GM23338 (cell line): Measurements from ENCODE around the gene SLIT1. TPM values are rescaled to one million over a fixed set of nuclear protein-coding genes. Genes with fewer than 3 reads are reported as not detected.

ENCODE experiments used
- ATAC-seq: fragments of 200-7000 bp; cut with Tn5 transposase; 3 replicates; pipeline ENCODE4 v1.9.1; 2020
- DNase-seq: peaks from one replicate; pipeline ENCODE4 v3.0.0-alpha.2; 2015; ENCODE audit warnings: low spot score
- H2AFZ ChIP-seq: fragments of 200-600 bp; sonication (generic); 2 replicates; pipeline ENCODE4 v1.8.0; 2016; ENCODE audit warnings: antibody characterized with exemption, mild to moderate bottlenecking, moderate library complexity
- H3F3A ChIP-seq: fragments of 200-600 bp; sonication (generic); replicated peaks from 2 replicates; pipeline ENCODE4 v1.8.0; 2017; ENCODE audit warnings: antibody characterized with exemption, mixed run types, low read depth
- H3K27ac ChIP-seq: fragments of 200-600 bp; sonication (generic); 2 replicates; pipeline ENCODE4 v1.6.1; 2016; ENCODE audit warnings: low read depth
- H3K27me3 ChIP-seq: fragments of 200-600 bp; sonication (generic); 2 replicates; pipeline ENCODE4 v1.8.0; 2016; ENCODE audit warnings: mild to moderate bottlenecking, mixed run types, moderate library complexity; ENCODE audit not compliant: insufficient read depth
- H3K36me3 ChIP-seq: fragments of 200-600 bp; sonication (generic); 2 replicates; pipeline ENCODE4 v1.8.0; 2016; ENCODE audit warnings: mild to moderate bottlenecking; ENCODE audit not compliant: insufficient read depth
- H3K4me1 ChIP-seq: fragments of 200-600 bp; sonication (generic); 2 replicates; pipeline ENCODE4 v1.8.0; 2016; ENCODE audit warnings: mild to moderate bottlenecking, moderate library complexity; ENCODE audit not compliant: insufficient read depth
- H3K4me2 ChIP-seq: fragments of 200-600 bp; sonication (generic); 2 replicates; pipeline ENCODE4 v1.7.1; 2017; ENCODE audit warnings: mixed run types
- H3K4me3 ChIP-seq: fragments of 200-600 bp; sonication (generic); 2 replicates; pipeline ENCODE4 v1.6.1; 2016; ENCODE audit warnings: mixed run types
- H3K79me2 ChIP-seq: fragments of 200-600 bp; sonication (generic); replicated peaks from 2 replicates; pipeline ENCODE4 v1.8.0; 2017; ENCODE audit warnings: mild to moderate bottlenecking; ENCODE audit not compliant: insufficient read depth
- H3K9me2 ChIP-seq: fragments of 200-600 bp; sonication (generic); 2 replicates; pipeline ENCODE4 v1.8.0; 2017; ENCODE audit not compliant: insufficient read depth
- H4K20me1 ChIP-seq: fragments of 200-600 bp; sonication (generic); replicated peaks from 2 replicates; pipeline ENCODE4 v1.8.0; 2017; ENCODE audit warnings: mild to moderate bottlenecking; ENCODE audit not compliant: insufficient read depth
- H3K27ac Mint-ChIP-seq: 2 replicates; pipeline ENCODE4 v1.8.0; 2020; ENCODE audit warnings: inconsistent platforms, mild to moderate bottlenecking, moderate library complexity, mixed read lengths
- H3K27me3 Mint-ChIP-seq: 3 replicates; pipeline ENCODE4 v1.8.0; 2022; ENCODE audit warnings: low read depth, mild to moderate bottlenecking, moderate library complexity, mixed read lengths, inconsistent platforms; ENCODE audit not compliant: insufficient read depth, poor library complexity
- H3K36me3 Mint-ChIP-seq: 3 replicates; pipeline ENCODE4 v1.8.0; 2021; ENCODE audit warnings: low read depth, mild to moderate bottlenecking, inconsistent platforms, moderate library complexity, mixed read lengths
- H3K4me1 Mint-ChIP-seq: 3 replicates; pipeline ENCODE4 v1.8.0; 2020; ENCODE audit warnings: mild to moderate bottlenecking, inconsistent platforms, mixed read lengths
- H3K4me3 Mint-ChIP-seq: 3 replicates; pipeline ENCODE4 v1.8.0; 2021; ENCODE audit warnings: moderate library complexity, mild to moderate bottlenecking, inconsistent platforms, mixed read lengths
- H3K9me3 Mint-ChIP-seq: 3 replicates; pipeline ENCODE4 v1.8.0; 2020; ENCODE audit warnings: moderate library complexity, mild to moderate bottlenecking, inconsistent platforms, mixed read lengths
- CTCF ChIP-seq, 2 experiments: fragments of 200-600 bp in 1 of 2; sonication (generic) in 1 of 2; conservative IDR thresholded peaks; 2 replicates each; pipeline versions ENCODE4 v1.5.1 to v1.6.1; 2016 to 2017; ENCODE audit warnings: antibody characterized with exemption in 2 of 2, low read depth in 2 of 2, mild to moderate bottlenecking in 2 of 2, moderate library complexity in 1 of 2
- ZNF462 ChIP-seq: fragments of 250-450 bp; sonication (Bioruptor Pico); IDR thresholded peaks from 2 replicates; pipeline ENCODE4 v1.5.0; 2020; ENCODE audit warnings: mild to moderate bottlenecking, moderate library complexity
- polyA plus RNA-seq: library from polyadenylated mRNA; unstranded; fragments of >200 nt; fragmentation: Nextera tagmentation; extraction: Ambion mirVana; gene quantifications from 2 replicates; pipeline ENCODE4 v1.2.1, GENCODE V29; 2016
- total RNA-seq: library from RNA; depleted of rRNA; stranded (reverse); fragments of >200 nt; shearing (Covaris generic); gene quantifications from 2 replicates; pipeline ENCODE4 v1.2.3, GENCODE V29; 2014

Gene SLIT1
- total and polyA plus RNA-seq, 2 experiments from 2014 or later: 0.76 to 1.7 TPM

- Histone ChIP-seq H3K36me3 (0 out of 2 replicates have a peak, but pooled peaks cover 4% of the 10 kb centered on the region), H3K4me1 (peaks cover 11% of the 10 kb centered on the region; the same call in 1 of the 2 replicates), H3K27me3 (no peaks in the 10 kb centered on the region), H3K4me2 (no peak overlapping the region), H4K20me1 (no peaks in the 10 kb centered on the region), H3K79me2 (no peaks in the 10 kb centered on the region), H2AFZ (no peak overlapping the region), H3K9me2 (peaks cover 5% of the 10 kb centered on the region; the same call in 1 of the 2 replicates), H3K4me3 (no peak overlapping the region), H3F3A (no peaks in the 10 kb centered on the region; the same call in 1 of the 2 replicates), H3K27ac (no peak overlapping the region)
- H3K9me3 Mint-ChIP-seq: no peaks in the 10 kb centered on the region
- TF ChIP-seq ZNF462 (no peak), CTCF (conservative IDR thresholded peaks at IDR 0.05; ENCODE audit: low read depth in 2 of 2) (peak in 1 of 2 experiments; percentile 12; a peak in 1 of 4 replicates)
- H3K27ac Mint-ChIP-seq: no peak overlapping the region
- ATAC-seq (no peak), DNase-seq (no peak)
- H3K27me3 Mint-ChIP-seq: no peaks in the 10 kb centered on the region
- peaks cover 21% of the 10 kb centered on the region for H3K36me3 Mint-ChIP-seq
- H3K4me1 Mint-ChIP-seq: peaks cover 35% of the 10 kb centered on the region
- no peak overlapping the region for H3K4me3 Mint-ChIP-seq
Observed at GRCh38 chr10:96982149-96982930, 203.4 kb downstream of the SLIT1 start.
